A673 (cell line): ENCODE results near the gene CSTPP1.

ENCODE experiments used
- EZH2 ChIP-seq: fragments of 200-600 bp; sonication (generic); IDR thresholded peaks from 2 replicates; pipeline ENCODE4 v1.6.1; 2017; ENCODE audit warnings: borderline replicate concordance, low read depth, mild to moderate bottlenecking, mixed read lengths, antibody characterized with exemption, low read length; ENCODE audit not compliant: poor library complexity, severe bottlenecking
- TF ChIP-seq, protein P1 (sequence below): fragments of 300-800, 200-600 bp; sonication (generic); conservative IDR thresholded peaks from 2 replicates; pipeline ENCODE4 v1.5.1; 2017; ENCODE audit warnings: low read depth, mild to moderate bottlenecking, antibody characterized with exemption, low read length, moderate library complexity, mixed read lengths

DNA sequence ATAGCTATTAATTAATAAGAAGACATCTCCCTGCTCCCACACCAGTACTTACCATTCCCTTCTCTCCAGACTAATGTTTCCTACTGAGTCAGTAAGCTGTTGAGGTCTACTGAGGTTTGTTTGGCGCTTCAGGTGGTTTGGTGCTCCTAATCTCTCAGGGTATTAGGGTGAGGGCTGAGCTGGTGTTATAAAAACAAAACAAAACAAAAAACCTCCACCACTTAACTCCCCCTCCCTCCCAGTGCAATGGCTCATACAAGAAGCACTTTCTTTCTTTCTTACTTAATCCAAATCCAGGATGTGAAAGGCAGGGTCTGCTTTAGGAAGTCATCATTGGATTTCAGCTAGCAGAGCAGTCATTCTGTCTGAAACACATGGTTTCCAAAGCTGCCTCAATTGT is 15.3 kb downstream of the CSTPP1 start:
- TF ChIP-seq, protein P1, sequence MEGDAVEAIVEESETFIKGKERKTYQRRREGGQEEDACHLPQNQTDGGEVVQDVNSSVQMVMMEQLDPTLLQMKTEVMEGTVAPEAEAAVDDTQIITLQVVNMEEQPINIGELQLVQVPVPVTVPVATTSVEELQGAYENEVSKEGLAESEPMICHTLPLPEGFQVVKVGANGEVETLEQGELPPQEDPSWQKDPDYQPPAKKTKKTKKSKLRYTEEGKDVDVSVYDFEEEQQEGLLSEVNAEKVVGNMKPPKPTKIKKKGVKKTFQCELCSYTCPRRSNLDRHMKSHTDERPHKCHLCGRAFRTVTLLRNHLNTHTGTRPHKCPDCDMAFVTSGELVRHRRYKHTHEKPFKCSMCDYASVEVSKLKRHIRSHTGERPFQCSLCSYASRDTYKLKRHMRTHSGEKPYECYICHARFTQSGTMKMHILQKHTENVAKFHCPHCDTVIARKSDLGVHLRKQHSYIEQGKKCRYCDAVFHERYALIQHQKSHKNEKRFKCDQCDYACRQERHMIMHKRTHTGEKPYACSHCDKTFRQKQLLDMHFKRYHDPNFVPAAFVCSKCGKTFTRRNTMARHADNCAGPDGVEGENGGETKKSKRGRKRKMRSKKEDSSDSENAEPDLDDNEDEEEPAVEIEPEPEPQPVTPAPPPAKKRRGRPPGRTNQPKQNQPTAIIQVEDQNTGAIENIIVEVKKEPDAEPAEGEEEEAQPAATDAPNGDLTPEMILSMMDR: no peak
- TF ChIP-seq EZH2: no peak
